ENCODE measurements around the gene ARHGAP19. TPM values are rescaled to one million over a fixed set of nuclear protein-coding genes. Genes with fewer than 3 reads are reported as not detected.

Gene ARHGAP19
- polyA plus RNA-seq, 4 donors, result 2.2 to 15.2 (median 3.7) TPM

GRCh38 chr10:97263971-97264370 lies 28.5 kb downstream of the ARHGAP19 start:
- 78 to 86% (median 85%) methylated on average over 5 of the region's 5 CpGs for WGBS, 3 donors
- no peak for FAIRE-seq

GRCh38 chr10:97261656-97262055 lies 30.8 kb downstream of the ARHGAP19 start:
- no peaks in the 10 kb centered on the region for H3K27me3 ChIP-seq (ENCODE audit: control insufficient read depth in 3 of 3, insufficient read depth in 3 of 3, low read length in 3 of 3)
- DNase-seq (no peak), FAIRE-seq (no peak)
- H3K4me3 ChIP-seq (ENCODE audit: low read depth in 1 of 3, low read length in 3 of 3), result no peak overlapping the region
- H3K4me1 ChIP-seq (ENCODE audit: control insufficient read depth in 3 of 3, insufficient read depth in 2 of 3, low read depth in 1 of 3, low read length in 2 of 3), result peaks cover 0 to 29% (median 4%) of the 10 kb centered on the region in 3 donors
- WGBS, 3 donors, result 71 to 84% (median 78%) methylated on average over 1 of the region's 1 CpG
- peaks cover 0 to 10% of the 10 kb centered on the region in 2 donors for H3K9me3 ChIP-seq (ENCODE audit: control insufficient read depth in 2 of 2, insufficient read depth in 1 of 2, low read depth in 1 of 2, low read length in 1 of 2)
- peak overlapping the region in 1 of 3 donors; percentile 77 for H3K27ac ChIP-seq (ENCODE audit: low read depth in 1 of 3, low read length in 2 of 3)
- peaks cover 0 to 23% (median 2%) of the 10 kb centered on the region in 3 donors for H3K36me3 ChIP-seq (ENCODE audit: control insufficient read depth in 3 of 3, insufficient read depth in 2 of 3, low read depth in 1 of 3, low read length in 3 of 3)

More at GRCh38 chr10:97263971-97264370, 28.5 kb downstream of the ARHGAP19 start:
- Histone ChIP-seq H3K9me3 (ENCODE audit: control insufficient read depth in 2 of 2, insufficient read depth in 1 of 2, low read depth in 1 of 2, low read length in 1 of 2) (peaks cover 0 to 14% of the 10 kb centered on the region in 2 donors), H3K27me3 (ENCODE audit: control insufficient read depth in 3 of 3, insufficient read depth in 3 of 3, low read length in 3 of 3) (no peaks in the 10 kb centered on the region), H3K36me3 (ENCODE audit: control insufficient read depth in 3 of 3, insufficient read depth in 2 of 3, low read depth in 1 of 3, low read length in 3 of 3) (peaks cover 0 to 18% (median 0%) of the 10 kb centered on the region in 3 donors), H3K4me1 (ENCODE audit: control insufficient read depth in 3 of 3, insufficient read depth in 2 of 3, low read depth in 1 of 3, low read length in 2 of 3) (peaks cover 0 to 31% (median 7%) of the 10 kb centered on the region in 3 donors), H3K27ac (ENCODE audit: low read depth in 1 of 3, low read length in 2 of 3) (no peak overlapping the region), H3K4me3 (ENCODE audit: low read depth in 1 of 3, low read length in 3 of 3) (no peak overlapping the region)
- DNase-seq, result no peak

GRCh38 chr10:97261183-97261582 lies 31.3 kb downstream of the ARHGAP19 start:
- WGBS, 3 donors, result 19 to 63% (median 53%) methylated on average over 2 of the region's 2 CpGs
- no peak overlapping the region for H3K4me3 ChIP-seq (ENCODE audit: low read depth in 1 of 3, low read length in 3 of 3)
- H3K27ac ChIP-seq (ENCODE audit: low read depth in 1 of 3, low read length in 2 of 3), result peak overlapping the region in 1 of 3 donors; percentile 77
- peaks cover 0 to 23% (median 2%) of the 10 kb centered on the region in 3 donors for H3K36me3 ChIP-seq (ENCODE audit: control insufficient read depth in 3 of 3, insufficient read depth in 2 of 3, low read depth in 1 of 3, low read length in 3 of 3)
- DNase-seq (peak; percentile 49 to 79), FAIRE-seq (no peak)
- peaks cover 0 to 29% (median 4%) of the 10 kb centered on the region in 3 donors for H3K4me1 ChIP-seq (ENCODE audit: control insufficient read depth in 3 of 3, insufficient read depth in 2 of 3, low read depth in 1 of 3, low read length in 2 of 3)
- H3K9me3 ChIP-seq (ENCODE audit: control insufficient read depth in 2 of 2, insufficient read depth in 1 of 2, low read depth in 1 of 2, low read length in 1 of 2), result peaks cover 0 to 6% of the 10 kb centered on the region in 2 donors
- H3K27me3 ChIP-seq (ENCODE audit: control insufficient read depth in 3 of 3, insufficient read depth in 3 of 3, low read length in 3 of 3), result no peaks in the 10 kb centered on the region

GRCh38 chr10:97259119-97259518 lies 33.3 kb downstream of the ARHGAP19 start:
- peak; percentile 91 to 96 for DNase-seq
- H3K27ac ChIP-seq (ENCODE audit: low read depth in 1 of 3, low read length in 2 of 3), result peak overlapping the region; percentile 65 to 87 (median 67)
- WGBS, 3 donors, result 13 to 71% (median 69%) methylated on average over 1 of the region's 1 CpG
- FAIRE-seq, result no peak
- H3K4me1 ChIP-seq (ENCODE audit: control insufficient read depth in 3 of 3, insufficient read depth in 2 of 3, low read depth in 1 of 3, low read length in 2 of 3), result peaks cover 0 to 29% (median 4%) of the 10 kb centered on the region in 3 donors
- H3K36me3 ChIP-seq (ENCODE audit: control insufficient read depth in 3 of 3, insufficient read depth in 2 of 3, low read depth in 1 of 3, low read length in 3 of 3), result peaks cover 0 to 20% (median 2%) of the 10 kb centered on the region in 3 donors
- no peaks in the 10 kb centered on the region for H3K9me3 ChIP-seq (ENCODE audit: control insufficient read depth in 2 of 2, insufficient read depth in 1 of 2, low read depth in 1 of 2, low read length in 1 of 2)
- no peak overlapping the region for H3K4me3 ChIP-seq (ENCODE audit: low read depth in 1 of 3, low read length in 3 of 3)
- no peaks in the 10 kb centered on the region for H3K27me3 ChIP-seq (ENCODE audit: control insufficient read depth in 3 of 3, insufficient read depth in 3 of 3, low read length in 3 of 3)

- H3K4me3 ChIP-seq (ENCODE audit: low read depth in 1 of 3, low read length in 3 of 3), result no peak overlapping the region
- H3K36me3 ChIP-seq (ENCODE audit: control insufficient read depth in 3 of 3, insufficient read depth in 2 of 3, low read depth in 1 of 3, low read length in 3 of 3), result peaks cover 0 to 18% (median 2%) of the 10 kb centered on the region in 3 donors
- FAIRE-seq (no peak), DNase-seq (no peak)
- H3K27ac ChIP-seq (ENCODE audit: low read depth in 1 of 3, low read length in 2 of 3), result no peak overlapping the region
- H3K27me3 ChIP-seq (ENCODE audit: control insufficient read depth in 3 of 3, insufficient read depth in 3 of 3, low read length in 3 of 3), result no peaks in the 10 kb centered on the region
- H3K4me1 ChIP-seq (ENCODE audit: control insufficient read depth in 3 of 3, insufficient read depth in 2 of 3, low read depth in 1 of 3, low read length in 2 of 3), result peaks cover 0 to 23% (median 4%) of the 10 kb centered on the region in 3 donors
- H3K9me3 ChIP-seq (ENCODE audit: control insufficient read depth in 2 of 2, insufficient read depth in 1 of 2, low read depth in 1 of 2, low read length in 1 of 2), result no peaks in the 10 kb centered on the region
- WGBS, 3 donors, result 72 to 89% (median 82%) methylated on average over 1 of the region's 1 CpG
Measured at GRCh38 chr10:97256356-97256755, 36.1 kb downstream of the ARHGAP19 start.

GRCh38 chr10:97255512-97256293 lies 36.7 kb downstream of the ARHGAP19 start:
- no peak for FAIRE-seq
- Histone ChIP-seq H3K36me3 (ENCODE audit: control insufficient read depth in 3 of 3, insufficient read depth in 2 of 3, low read depth in 1 of 3, low read length in 3 of 3) (peaks cover 0 to 19% (median 2%) of the 10 kb centered on the region in 3 donors), H3K4me1 (ENCODE audit: control insufficient read depth in 3 of 3, insufficient read depth in 2 of 3, low read depth in 1 of 3, low read length in 2 of 3) (peaks cover 0 to 20% (median 4%) of the 10 kb centered on the region in 3 donors), H3K9me3 (ENCODE audit: control insufficient read depth in 2 of 2, insufficient read depth in 1 of 2, low read depth in 1 of 2, low read length in 1 of 2) (no peaks in the 10 kb centered on the region), H3K4me3 (ENCODE audit: low read depth in 1 of 3, low read length in 3 of 3) (no peak overlapping the region), H3K27me3 (ENCODE audit: control insufficient read depth in 3 of 3, insufficient read depth in 3 of 3, low read length in 3 of 3) (no peaks in the 10 kb centered on the region), H3K27ac (ENCODE audit: low read depth in 1 of 3, low read length in 2 of 3) (no peak overlapping the region)
- no peak for DNase-seq
- 70 to 85% (median 75%) methylated on average over 5 of the region's 5 CpGs for WGBS, 3 donors

- WGBS, 3 donors, result 97 to 99% (median 98%) methylated on average over 3 of the region's 3 CpGs
- Histone ChIP-seq H3K4me3 (ENCODE audit: low read depth in 1 of 3, low read length in 3 of 3) (no peak overlapping the region), H3K27me3 (ENCODE audit: control insufficient read depth in 3 of 3, insufficient read depth in 3 of 3, low read length in 3 of 3) (no peaks in the 10 kb centered on the region), H3K27ac (ENCODE audit: low read depth in 1 of 3, low read length in 2 of 3) (no peak overlapping the region), H3K36me3 (ENCODE audit: control insufficient read depth in 3 of 3, insufficient read depth in 2 of 3, low read depth in 1 of 3, low read length in 3 of 3) (peaks cover 0 to 21% (median 2%) of the 10 kb centered on the region in 3 donors), H3K4me1 (ENCODE audit: control insufficient read depth in 3 of 3, insufficient read depth in 2 of 3, low read depth in 1 of 3, low read length in 2 of 3) (peaks cover 0 to 16% (median 4%) of the 10 kb centered on the region in 3 donors), H3K9me3 (ENCODE audit: control insufficient read depth in 2 of 2, insufficient read depth in 1 of 2, low read depth in 1 of 2, low read length in 1 of 2) (no peaks in the 10 kb centered on the region)
- FAIRE-seq (no peak), DNase-seq (no peak)
Measured at GRCh38 chr10:97254694-97255093, 37.7 kb downstream of the ARHGAP19 start.

GRCh38 chr10:97250952-97251351 lies 41.5 kb downstream of the ARHGAP19 start:
- Histone ChIP-seq H3K27ac (ENCODE audit: low read depth in 1 of 3, low read length in 2 of 3) (no peak overlapping the region), H3K4me1 (ENCODE audit: control insufficient read depth in 3 of 3, insufficient read depth in 2 of 3, low read depth in 1 of 3, low read length in 2 of 3) (no peaks in the 10 kb centered on the region), H3K4me3 (ENCODE audit: low read depth in 1 of 3, low read length in 3 of 3) (no peak overlapping the region), H3K9me3 (ENCODE audit: control insufficient read depth in 2 of 2, insufficient read depth in 1 of 2, low read depth in 1 of 2, low read length in 1 of 2) (no peaks in the 10 kb centered on the region), H3K36me3 (ENCODE audit: control insufficient read depth in 3 of 3, insufficient read depth in 2 of 3, low read depth in 1 of 3, low read length in 3 of 3) (peaks cover 0 to 19% (median 0%) of the 10 kb centered on the region in 3 donors), H3K27me3 (ENCODE audit: control insufficient read depth in 3 of 3, insufficient read depth in 3 of 3, low read length in 3 of 3) (no peaks in the 10 kb centered on the region)
- WGBS, 3 donors, result 93 to 97% (median 93%) methylated on average over 1 of the region's 1 CpG
- no peak for FAIRE-seq
- no peak for DNase-seq
